Neuronal stem cell (in vitro differentiated cells): Measurements from ENCODE around the gene ATP1A2.

Experiments used
- DNase-seq: peaks from one replicate; pipeline ENCODE4 v3.0.0-alpha.2; 2013; ENCODE audit warnings: low spot score
- H2AFZ ChIP-seq: one replicate; pipeline ENCODE4 v1.6.1; 2013; ENCODE audit warnings: mild to moderate bottlenecking, low read length, inconsistent platforms
- H2AK5ac ChIP-seq: 2 replicates; pipeline ENCODE4 v1.6.1; 2013; ENCODE audit warnings: low read depth, mild to moderate bottlenecking, inconsistent platforms, low read length, moderate library complexity, mixed read lengths
- H2BK120ac ChIP-seq: 2 replicates; pipeline ENCODE4 v1.6.1; 2013; ENCODE audit warnings: low read depth, mild to moderate bottlenecking, inconsistent platforms, low read length, moderate library complexity, mixed read lengths
- H2BK12ac ChIP-seq: one replicate; pipeline ENCODE4 v1.6.1; 2013; ENCODE audit warnings: low read length, inconsistent platforms
- H2BK15ac ChIP-seq: 2 replicates; pipeline ENCODE4 v1.6.1; 2013; ENCODE audit warnings: mild to moderate bottlenecking, low read length, inconsistent platforms, mixed read lengths
- H2BK5ac ChIP-seq: one replicate; pipeline ENCODE4 v1.6.1; 2013; ENCODE audit warnings: inconsistent platforms, mild to moderate bottlenecking, low read length, moderate library complexity
- H3K14ac ChIP-seq: one replicate; pipeline ENCODE4 v1.6.1; 2013; ENCODE audit warnings: low read length, inconsistent platforms
- H3K18ac ChIP-seq: 2 replicates; pipeline ENCODE4 v1.6.1; 2013; ENCODE audit warnings: low read length, inconsistent platforms
- H3K23ac ChIP-seq: 2 replicates; pipeline ENCODE4 v1.6.1; 2013; ENCODE audit warnings: low read depth, mild to moderate bottlenecking, mixed read lengths, low read length, inconsistent platforms; ENCODE audit not compliant: poor library complexity
- H3K27ac ChIP-seq: replicated peaks from 3 replicates; pipeline ENCODE4 v1.5.1; 2013; ENCODE audit warnings: low read length, inconsistent platforms
- H3K27me3 ChIP-seq, 3 experiments: 2 replicates each; pipeline ENCODE4 v1.6.1; 2013; ENCODE audit warnings: low read length in 3 of 3, mild to moderate bottlenecking in 2 of 3, inconsistent platforms in 1 of 3, low read depth in 1 of 3, mixed read lengths in 1 of 3, moderate library complexity in 1 of 3; ENCODE audit not compliant: control insufficient read depth in 3 of 3, insufficient read depth in 3 of 3
- H3K36me3 ChIP-seq, 2 donors: replicated peaks in 1 of 2; 2 replicates each; pipeline ENCODE4 v1.6.1; 2013; ENCODE audit warnings: low read length in 2 of 2; ENCODE audit not compliant: control insufficient read depth in 2 of 2, insufficient read depth in 2 of 2
- H3K4ac ChIP-seq: 2 replicates; pipeline ENCODE4 v1.6.1; 2013; ENCODE audit warnings: inconsistent platforms, mild to moderate bottlenecking, low read length, moderate library complexity
- H3K4me1 ChIP-seq, 2 donors: 1 replicate in 1 of 2; 2 replicates in 1 of 2; pipeline ENCODE4 v1.6.1; 2013; ENCODE audit warnings: low read length in 2 of 2, low read depth in 1 of 2; ENCODE audit not compliant: control insufficient read depth in 2 of 2, insufficient read depth in 1 of 2
- H3K4me2 ChIP-seq: one replicate; pipeline ENCODE4 v1.6.1; 2013; ENCODE audit warnings: mild to moderate bottlenecking, low read length, inconsistent platforms; ENCODE audit not compliant: insufficient read depth, poor library complexity, severe bottlenecking
- H3K4me3 ChIP-seq, 2 donors: 2 replicates each; pipeline ENCODE4 v1.5.1; 2013; ENCODE audit warnings: low read length in 2 of 2, mild to moderate bottlenecking in 2 of 2, inconsistent platforms in 1 of 2, moderate library complexity in 1 of 2
- H3K79me1 ChIP-seq: one replicate; pipeline ENCODE4 v1.6.1; 2013; ENCODE audit warnings: low read depth, mild to moderate bottlenecking, inconsistent platforms, low read length, moderate library complexity
- H3K9ac ChIP-seq: one replicate; pipeline ENCODE4 v1.6.1; 2013; ENCODE audit warnings: mild to moderate bottlenecking, low read depth, low read length, inconsistent platforms; ENCODE audit not compliant: poor library complexity
- H3K9me3 ChIP-seq, 2 donors: replicated peaks in 1 of 2; 2 replicates each; pipeline versions ENCODE3 to v1.6.1; 2013; ENCODE audit warnings: low read length in 2 of 2, mild to moderate bottlenecking in 2 of 2, inconsistent platforms in 1 of 2, low read depth in 1 of 2, mixed read lengths in 1 of 2, moderate library complexity in 1 of 2; ENCODE audit not compliant: control insufficient read depth in 2 of 2, insufficient read depth in 1 of 2
- H4K8ac ChIP-seq: one replicate; pipeline ENCODE4 v1.6.1; 2013; ENCODE audit warnings: low read depth, mild to moderate bottlenecking, inconsistent platforms, low read length, moderate library complexity
- H4K91ac ChIP-seq: one replicate; pipeline ENCODE4 v1.6.1; 2013; ENCODE audit warnings: low read length, low read depth, mild to moderate bottlenecking, inconsistent platforms; ENCODE audit not compliant: poor library complexity
- WGBS, 2 donors: extraction: QIAGEN DNeasy Blood & Tissue Kit; methylation state at CpG; one replicate each; pipeline ENCODE4 v1.1.7; 2013; ENCODE audit warnings: missing lambda C conversion rate in 2 of 2, mixed read lengths in 1 of 2; ENCODE audit not compliant: insufficient read length in 2 of 2, insufficient replicate concordance in 1 of 2; ENCODE audit errors: extremely low coverage in 2 of 2; 5-methylcytosine and 5-hydroxymethylcytosine counted together

The ATP1A2 gene

DNA sequence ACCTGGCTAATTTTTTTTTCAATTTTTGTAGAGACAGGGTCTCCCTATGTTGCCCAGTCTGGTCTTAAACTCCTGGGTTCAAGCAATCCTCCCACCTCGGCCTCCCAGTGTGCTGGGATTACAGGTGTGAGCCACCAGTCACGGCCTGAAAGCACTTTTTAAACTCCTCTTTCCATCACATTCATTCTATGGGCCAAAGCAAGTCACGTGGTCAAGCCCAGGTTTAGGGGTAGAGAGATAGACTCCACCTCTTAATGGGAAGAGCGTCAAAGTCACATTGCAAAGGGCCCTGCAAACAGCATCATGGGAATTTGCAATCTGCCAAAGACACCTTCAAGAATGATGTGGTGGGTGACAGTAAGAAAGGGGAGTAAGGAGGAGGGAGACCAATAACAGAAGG lies 43.0 kb downstream of the ATP1A2 start:
- no peaks in the 10 kb centered on the region for H3K9me3 ChIP-seq
- no peaks in the 10 kb centered on the region for H3K79me1 ChIP-seq
- no peak overlapping the region for H3K14ac ChIP-seq
- no peak overlapping the region for H3K27ac ChIP-seq
- H3K4me1 ChIP-seq = peaks cover 0 to 3% of the 10 kb centered on the region in 2 donors
- DNase-seq = no peak
- no peak overlapping the region for H2AFZ ChIP-seq
- H3K9ac ChIP-seq = no peak overlapping the region
- H4K91ac ChIP-seq = no peak overlapping the region
- H3K4me3 ChIP-seq = no peak overlapping the region
- no peak overlapping the region for H2AK5ac ChIP-seq
- H2BK12ac ChIP-seq = no peak overlapping the region
- no peaks in the 10 kb centered on the region for H3K36me3 ChIP-seq
- H3K4me2 ChIP-seq = no peak overlapping the region
- H3K23ac ChIP-seq = no peak overlapping the region
- no peak overlapping the region for H2BK120ac ChIP-seq
- no peak overlapping the region for H2BK15ac ChIP-seq
- H3K4ac ChIP-seq = no peak overlapping the region
- no peak overlapping the region for H2BK5ac ChIP-seq
- no peaks in the 10 kb centered on the region for H3K27me3 ChIP-seq
- no peak overlapping the region for H3K18ac ChIP-seq
- no CpG with 5 or more reads among the region's 4 CpGs for WGBS, 2 donors
- no peak overlapping the region for H4K8ac ChIP-seq

DNA sequence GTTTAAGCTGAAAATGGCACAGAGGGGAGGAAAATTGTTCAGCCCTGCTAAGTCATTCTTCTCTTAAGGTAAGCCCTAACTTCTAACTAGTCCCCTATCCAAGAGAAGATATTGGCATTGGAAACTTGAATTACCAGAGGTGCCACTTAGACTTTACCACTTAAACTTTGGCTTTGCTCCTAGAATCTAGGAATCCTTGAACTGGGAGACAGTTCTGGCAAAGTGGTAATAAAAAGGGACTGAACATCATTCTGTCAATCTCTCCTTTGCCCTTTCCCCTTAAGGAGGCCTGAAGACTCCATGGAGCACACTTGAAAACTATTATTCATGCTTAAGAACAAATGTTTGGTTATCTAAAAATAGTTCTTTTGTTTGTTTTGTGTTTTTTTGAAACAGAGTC lies 44.3 kb downstream of the ATP1A2 start:
- H4K8ac ChIP-seq = no peak overlapping the region
- H3K4me2 ChIP-seq = no peak overlapping the region
- H2BK15ac ChIP-seq = no peak overlapping the region
- H3K9me3 ChIP-seq = peaks cover 0 to 7% of the 10 kb centered on the region in 2 donors
- H3K36me3 ChIP-seq = no peaks in the 10 kb centered on the region
- H3K14ac ChIP-seq = no peak overlapping the region
- H3K79me1 ChIP-seq = no peaks in the 10 kb centered on the region
- no peak overlapping the region for H3K18ac ChIP-seq
- no peak for DNase-seq
- H3K23ac ChIP-seq = no peak overlapping the region
- peaks cover 0 to 3% of the 10 kb centered on the region in 2 donors for H3K4me1 ChIP-seq
- no peak overlapping the region for H3K4me3 ChIP-seq
- H3K27ac ChIP-seq = no peak overlapping the region
- H2AK5ac ChIP-seq = no peak overlapping the region
- no peak overlapping the region for H2BK12ac ChIP-seq
- H3K27me3 ChIP-seq = no peaks in the 10 kb centered on the region
- no peak overlapping the region for H3K4ac ChIP-seq
- H2BK120ac ChIP-seq = no peak overlapping the region
- no peak overlapping the region for H2BK5ac ChIP-seq
- H2AFZ ChIP-seq = no peak overlapping the region
- H3K9ac ChIP-seq = no peak overlapping the region
- no peak overlapping the region for H4K91ac ChIP-seq

DNA sequence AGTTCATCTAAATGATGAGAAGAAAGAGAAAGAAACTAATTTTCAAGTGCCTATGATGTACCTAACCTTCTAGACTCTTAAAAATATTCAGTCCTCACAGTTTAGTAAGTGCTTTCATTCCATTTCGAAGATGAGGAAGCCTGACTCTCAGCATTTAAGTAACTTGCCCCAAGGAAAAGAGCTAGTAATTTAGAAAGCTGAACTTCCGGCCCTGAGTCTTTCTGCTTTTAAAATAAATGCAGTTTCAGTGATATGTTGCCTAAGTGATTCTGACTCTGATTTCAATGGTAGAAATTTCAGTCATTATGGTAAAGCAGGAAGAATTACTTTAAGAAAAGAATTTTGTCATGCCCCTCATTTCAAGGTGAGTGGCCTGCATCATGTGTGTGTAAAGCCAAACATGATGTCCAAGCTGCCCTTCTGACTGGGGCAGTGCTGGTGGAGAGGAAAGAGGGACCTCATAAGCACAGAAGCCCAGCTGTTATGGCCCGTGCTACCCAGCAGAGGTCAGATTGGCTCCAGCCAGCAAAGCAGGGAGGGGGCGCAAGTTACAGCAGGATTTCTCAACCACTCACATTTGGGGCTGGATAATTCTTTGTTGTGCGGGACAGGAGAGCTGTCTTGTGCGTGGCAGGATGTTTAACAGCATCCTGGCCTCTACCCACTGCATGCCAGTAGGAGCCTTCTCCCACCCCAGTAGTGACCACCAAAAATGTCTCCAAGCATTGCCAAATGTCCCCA lies 46.6 kb downstream of the ATP1A2 start:
- H3K27ac ChIP-seq = no peak overlapping the region
- no peak overlapping the region for H4K8ac ChIP-seq
- no peak overlapping the region for H3K18ac ChIP-seq
- no peak overlapping the region for H2BK5ac ChIP-seq
- WGBS, 2 donors = no CpG with 5 or more reads among the region's 6 CpGs
- H3K14ac ChIP-seq = no peak overlapping the region
- no peak overlapping the region for H2BK15ac ChIP-seq
- no peak overlapping the region for H3K4ac ChIP-seq
- H2AFZ ChIP-seq = no peak overlapping the region
- peaks cover 0 to 3% of the 10 kb centered on the region in 2 donors for H3K4me1 ChIP-seq
- H3K36me3 ChIP-seq = no peaks in the 10 kb centered on the region
- H3K4me2 ChIP-seq = no peak overlapping the region
- peak; percentile 29 for DNase-seq
- H2AK5ac ChIP-seq = no peak overlapping the region
- H3K27me3 ChIP-seq = no peaks in the 10 kb centered on the region
- H4K91ac ChIP-seq = no peak overlapping the region
- H3K9ac ChIP-seq = no peak overlapping the region
- H3K79me1 ChIP-seq = no peaks in the 10 kb centered on the region
- H2BK120ac ChIP-seq = no peak overlapping the region
- H2BK12ac ChIP-seq = no peak overlapping the region
- peaks cover 0 to 7% of the 10 kb centered on the region in 2 donors for H3K9me3 ChIP-seq
- no peak overlapping the region for H3K23ac ChIP-seq
- H3K4me3 ChIP-seq = no peak overlapping the region

DNA sequence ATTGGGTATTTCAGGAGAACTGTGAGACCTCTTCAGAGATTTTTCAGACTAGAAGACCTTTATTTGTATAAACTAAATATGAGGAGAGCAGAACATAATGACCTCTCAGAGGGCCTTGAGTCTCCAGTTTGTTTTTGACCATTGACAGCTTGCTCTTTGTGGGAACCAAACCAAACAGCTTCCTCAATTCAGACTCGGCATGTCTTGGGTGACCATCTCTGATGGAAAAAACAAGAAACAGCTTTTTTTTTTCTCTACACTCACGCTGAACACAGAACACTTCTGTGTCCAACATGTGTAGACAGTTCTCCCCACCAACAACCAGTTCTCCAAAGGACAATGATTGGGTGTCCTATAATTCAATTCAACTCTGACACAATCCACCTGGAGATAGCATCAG lies 47.4 kb downstream of the ATP1A2 start:
- Histone ChIP-seq H3K27ac (no peak overlapping the region), H3K4ac (no peak overlapping the region), H4K91ac (no peak overlapping the region), H2BK120ac (no peak overlapping the region), H3K14ac (no peak overlapping the region), H3K27me3 (no peaks in the 10 kb centered on the region), H4K8ac (no peak overlapping the region), H3K4me1 (peaks cover 1 to 4% of the 10 kb centered on the region in 2 donors), H2BK5ac (no peak overlapping the region), H2BK15ac (no peak overlapping the region), H3K9ac (no peak overlapping the region), H2AFZ (no peak overlapping the region), H2BK12ac (no peak overlapping the region), H3K9me3 (peaks cover 0 to 7% of the 10 kb centered on the region in 2 donors), H3K18ac (no peak overlapping the region), H3K4me3 (no peak overlapping the region), H2AK5ac (no peak overlapping the region), H3K79me1 (no peaks in the 10 kb centered on the region), H3K4me2 (no peak overlapping the region), H3K23ac (no peak overlapping the region), H3K36me3 (no peaks in the 10 kb centered on the region)
- DNase-seq = no peak
- no CpG with 5 or more reads among the region's 2 CpGs for WGBS, 2 donors
